ENCODE data around the gene GSTP1. TPM values are rescaled to one million over a fixed set of nuclear protein-coding genes. Genes with fewer than 3 reads are reported as not detected.

GSTP1 gene
- total and polyA plus RNA-seq, 2 of the 8 experiments (the other 6 are each of a cell fraction or from before 2014, with no cell fraction given), result 1,454 to 3,329 TPM

GRCh38 chr11:67600324-67601029 is 16.9 kb downstream of the GSTP1 start (continued):
- no peak for TF ChIP-seq ZNF274 (IDR thresholded peaks at IDR 0.05; ENCODE audit: borderline replicate concordance, extremely low read depth, low read length)
- no peak for TF ChIP-seq SRF (IDR thresholded peaks at IDR 0.05; ENCODE audit: low read depth, low read length)
- no peak for TF ChIP-seq CHD2 (IDR thresholded peaks at IDR 0.05; ENCODE audit: low read length)
- no peak for TF ChIP-seq SP1 (IDR thresholded peaks at IDR 0.05; ENCODE audit: low read depth, low read length)
- no peak for TF ChIP-seq POLR2AphosphoS5 (IDR thresholded peaks at IDR 0.05; ENCODE audit: low read depth, low read length)
- no peak for TF ChIP-seq NRF1 (IDR thresholded peaks at IDR 0.05; ENCODE audit: low read depth, low read length)
- TF ChIP-seq GABPA (IDR thresholded peaks at IDR 0.05; ENCODE audit: borderline replicate concordance, insufficient read depth, low read length), result no peak
- TF ChIP-seq YY1 (IDR thresholded peaks at IDR 0.05; ENCODE audit: low read depth, low read length), result no peak
